GM15510 (cell line): ENCODE data around the gene RGS3.

Experiments used
- POLR2A ChIP-seq: IDR thresholded peaks from 3 replicates; pipeline ENCODE4 v1.6.1; 2011; ENCODE audit warnings: borderline replicate concordance; ENCODE audit not compliant: insufficient read length; ENCODE audit errors: extremely low read depth

RGS3 gene

GRCh38 chr9:113619491-113620376, 156.2 kb downstream of the RGS3 start:
- TF ChIP-seq POLR2A, result no peak

- TF ChIP-seq POLR2A, result no peak
Measured at GRCh38 chr9:113620377-113621161, 157.0 kb downstream of the RGS3 start.

GRCh38 chr9:113621309-113621791, 157.8 kb downstream of the RGS3 start:
- no peak for TF ChIP-seq POLR2A

- TF ChIP-seq POLR2A, result no peak
Measured at GRCh38 chr9:113621980-113622379, 158.5 kb downstream of the RGS3 start.

- TF ChIP-seq POLR2A, result peak; percentile 36
Measured at GRCh38 chr9:113622600-113623400, 159.3 kb downstream of the RGS3 start.

- no peak for TF ChIP-seq POLR2A
Measured at GRCh38 chr9:113623851-113624485, 160.4 kb downstream of the RGS3 start.

- TF ChIP-seq POLR2A, result no peak
Measured at GRCh38 chr9:113624721-113625120, 161.2 kb downstream of the RGS3 start.

GRCh38 chr9:113625486-113625885, 162.0 kb downstream of the RGS3 start:
- no peak for TF ChIP-seq POLR2A

GRCh38 chr9:113626735-113627495, 163.4 kb downstream of the RGS3 start:
- TF ChIP-seq POLR2A, result no peak

GRCh38 chr9:113628621-113629020, 165.1 kb downstream of the RGS3 start:
- no peak for TF ChIP-seq POLR2A

GRCh38 chr9:113630386-113631136, 167.0 kb downstream of the RGS3 start:
- no peak for TF ChIP-seq POLR2A

- TF ChIP-seq POLR2A, result no peak
Measured at GRCh38 chr9:113631137-113631765, 167.7 kb downstream of the RGS3 start.

GRCh38 chr9:113631871-113632665, 168.5 kb downstream of the RGS3 start:
- TF ChIP-seq POLR2A, result no peak
